Thymus (tissue), 11 donors: ENCODE results near the gene TNS3. TPM values are rescaled to one million over a fixed set of nuclear protein-coding genes. Genes with fewer than 3 reads are reported as not detected.

ENCODE experiments used
- DNase-seq, 9 donors: peaks; one replicate each; pipeline ENCODE4 v3.0.0-alpha.2; 2013; ENCODE audit warnings: low spot score in 9 of 9, low read depth in 6 of 9, missing footprints in 1 of 9
- H3K27ac ChIP-seq, 2 donors: one replicate each; pipeline ENCODE4 v1.5.1; 2013; ENCODE audit warnings: control low read depth in 1 of 2, low read depth in 1 of 2, low read length in 1 of 2, mild to moderate bottlenecking in 1 of 2, moderate library complexity in 1 of 2
- H3K27me3 ChIP-seq, 2 donors: one replicate each; pipeline ENCODE4 v1.5.1; 2013; ENCODE audit warnings: low read length in 1 of 2; ENCODE audit not compliant: control insufficient read depth in 2 of 2, insufficient read depth in 1 of 2
- H3K36me3 ChIP-seq, 2 donors: one replicate each; pipeline ENCODE4 v1.5.1; 2013; ENCODE audit warnings: low read length in 1 of 2, mild to moderate bottlenecking in 1 of 2, moderate library complexity in 1 of 2; ENCODE audit not compliant: control insufficient read depth in 2 of 2, insufficient read depth in 2 of 2
- H3K4me1 ChIP-seq, 2 donors: one replicate each; pipeline ENCODE4 v1.5.1; 2013; ENCODE audit warnings: low read length in 2 of 2; ENCODE audit not compliant: control insufficient read depth in 2 of 2, insufficient read depth in 2 of 2
- H3K4me3 ChIP-seq, 2 donors: one replicate each; pipeline ENCODE4 v1.5.1; 2013; ENCODE audit warnings: low read length in 2 of 2, control low read depth in 1 of 2, mild to moderate bottlenecking in 1 of 2
- H3K9me3 ChIP-seq, 2 donors: one replicate each; pipeline ENCODE4 v1.5.1; 2013; ENCODE audit warnings: low read length in 1 of 2, mild to moderate bottlenecking in 1 of 2; ENCODE audit not compliant: control insufficient read depth in 2 of 2, insufficient read depth in 1 of 2
- WGBS: extraction: QIAGEN DNeasy Blood & Tissue Kit; methylation state at CpG from one replicate; pipeline ENCODE4 v1.1.7; 2013; 5-methylcytosine and 5-hydroxymethylcytosine counted together
- polyA plus RNA-seq: library from polyadenylated mRNA; stranded (reverse); fragments of 200-250 nt; gene quantifications from one replicate; pipeline ENCODE4 v1.2.3, GENCODE V29; 2013
- total RNA-seq: library from RNA; stranded (reverse); fragments of 120-200 nt; gene quantifications from one replicate; pipeline ENCODE4 v1.2.4, GENCODE V29; 2013
- donor health status: healthy.

The TNS3 gene
- total and polyA plus RNA-seq, 2 donors: 5.9 to 6.2 TPM

GRCh38 chr7:47330561-47331178 is 251.2 kb downstream of the TNS3 start:
- Histone ChIP-seq H3K36me3 (no peaks in the 10 kb centered on the region), H3K4me3 (no peak overlapping the region), H3K4me1 (peaks cover 0 to 2% of the 10 kb centered on the region in 2 donors), H3K9me3 (no peaks in the 10 kb centered on the region), H3K27ac (no peak overlapping the region), H3K27me3 (no peaks in the 10 kb centered on the region)
- DNase-seq: no peak
- WGBS: 99% methylated on average over 16 of the region's 16 CpGs

DNA sequence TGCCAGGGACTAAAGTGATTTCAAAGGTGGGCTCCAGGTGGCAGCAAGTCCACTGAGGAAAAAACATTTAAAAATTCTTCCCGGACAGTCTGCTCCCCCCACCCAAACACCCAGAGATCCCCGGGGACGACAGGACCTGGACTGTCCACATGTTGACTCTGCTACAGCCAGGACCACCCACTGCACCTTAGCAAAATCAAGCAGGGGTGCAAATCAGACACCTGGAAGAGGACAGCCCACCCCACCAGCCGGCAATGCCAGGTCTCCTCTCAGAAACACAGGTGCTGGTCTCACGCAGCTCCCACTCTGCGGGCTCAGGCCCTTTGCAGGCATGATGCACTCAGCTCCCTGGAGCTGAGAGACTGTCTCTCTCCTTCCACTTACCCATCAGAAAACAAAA is 251.9 kb downstream of the TNS3 start:
- WGBS: 96% methylated on average over 6 of the region's 6 CpGs

DNA sequence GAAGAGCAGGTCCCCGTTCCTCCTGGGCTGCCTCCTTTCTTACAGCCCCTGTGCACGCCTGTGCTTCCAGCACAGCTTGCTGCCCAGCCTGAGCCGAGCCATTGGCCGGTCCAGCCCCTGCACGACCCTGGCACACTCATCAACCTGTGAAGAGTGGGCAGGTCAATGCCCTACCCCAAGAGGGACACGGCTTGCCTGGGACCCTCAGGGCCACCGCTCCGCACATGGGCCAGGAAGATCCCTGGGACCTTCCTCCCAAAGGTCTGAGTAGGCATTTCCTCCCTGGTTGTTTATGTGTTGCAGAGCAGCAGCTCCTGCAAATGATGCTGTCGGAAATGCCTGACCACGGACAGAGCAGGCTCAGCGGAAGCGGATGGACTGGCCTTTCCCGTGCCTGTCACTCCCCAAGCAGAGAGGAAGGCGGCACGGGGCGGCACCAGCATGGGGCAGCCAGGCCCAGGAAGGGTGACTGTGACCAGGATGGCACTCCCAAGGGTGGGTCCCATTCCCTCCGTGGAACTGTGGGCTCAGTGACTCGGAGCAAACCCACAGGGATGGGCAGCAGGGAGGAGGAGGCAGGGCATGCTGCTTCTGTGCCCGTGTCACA is 252.5 kb downstream of the TNS3 start:
- DNase-seq: no peak
- Histone ChIP-seq H3K36me3 (no peaks in the 10 kb centered on the region), H3K27ac (no peak overlapping the region), H3K4me1 (peaks cover 0 to 2% of the 10 kb centered on the region in 2 donors), H3K9me3 (no peaks in the 10 kb centered on the region), H3K4me3 (no peak overlapping the region), H3K27me3 (no peaks in the 10 kb centered on the region)
- 96% methylated on average over 19 of the region's 19 CpGs for WGBS

More for the DNA sequence above, 251.9 kb downstream of the TNS3 start:
- Histone ChIP-seq H3K27ac (no peak overlapping the region), H3K36me3 (no peaks in the 10 kb centered on the region), H3K4me1 (peaks cover 0 to 2% of the 10 kb centered on the region in 2 donors), H3K4me3 (no peak overlapping the region), H3K9me3 (no peaks in the 10 kb centered on the region), H3K27me3 (no peaks in the 10 kb centered on the region)
- DNase-seq: no peak

GRCh38 chr7:47328392-47329319 is 253.3 kb downstream of the TNS3 start:
- 92% methylated on average over 7 of the region's 7 CpGs for WGBS
- Histone ChIP-seq H3K4me3 (no peak overlapping the region), H3K27me3 (no peaks in the 10 kb centered on the region), H3K27ac (peak overlapping the region in 1 of 2 donors; percentile 21), H3K4me1 (peaks cover 0 to 2% of the 10 kb centered on the region in 2 donors), H3K36me3 (no peaks in the 10 kb centered on the region), H3K9me3 (no peaks in the 10 kb centered on the region)
- no peak for DNase-seq

GRCh38 chr7:47327698-47328391 is 254.1 kb downstream of the TNS3 start:
- Histone ChIP-seq H3K36me3 (no peaks in the 10 kb centered on the region), H3K4me1 (peaks cover 0 to 2% of the 10 kb centered on the region in 2 donors), H3K27me3 (no peaks in the 10 kb centered on the region), H3K4me3 (no peak overlapping the region), H3K9me3 (no peaks in the 10 kb centered on the region), H3K27ac (no peak overlapping the region)
- 94% methylated on average over 24 of the region's 24 CpGs for WGBS
- no peak for DNase-seq

DNA sequence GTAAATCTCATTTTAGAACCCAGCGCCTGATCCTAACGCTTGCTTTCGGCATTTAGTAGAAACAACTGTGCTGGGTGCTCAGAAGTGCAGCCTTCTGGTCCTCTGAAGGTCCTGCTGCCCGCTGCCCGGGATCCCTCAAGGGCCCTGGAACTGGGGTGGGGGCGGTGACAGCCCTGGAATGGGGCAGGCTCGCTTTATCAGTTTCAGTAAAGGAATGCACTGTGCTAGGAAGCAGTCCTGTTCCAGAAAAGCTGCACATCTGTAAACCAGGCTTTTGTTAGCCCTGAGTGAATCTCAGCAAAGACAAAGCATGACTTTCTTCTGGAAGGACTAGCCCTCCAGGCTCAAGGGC is 254.6 kb downstream of the TNS3 start:
- 94% methylated on average over 7 of the region's 7 CpGs for WGBS
- no peak for DNase-seq
- H3K27ac ChIP-seq: no peak overlapping the region

GRCh38 chr7:47326808-47327207 is 255.1 kb downstream of the TNS3 start:
- Histone ChIP-seq H3K9me3 (no peaks in the 10 kb centered on the region), H3K4me1 (peaks cover 0 to 2% of the 10 kb centered on the region in 2 donors), H3K27me3 (no peaks in the 10 kb centered on the region), H3K36me3 (no peaks in the 10 kb centered on the region), H3K27ac (no peak overlapping the region), H3K4me3 (no peak overlapping the region)
- DNase-seq: no peak
- WGBS: 96% methylated on average over 8 of the region's 8 CpGs

More for the DNA sequence above, 254.6 kb downstream of the TNS3 start:
- H3K27me3 ChIP-seq: no peaks in the 10 kb centered on the region
- no peaks in the 10 kb centered on the region for H3K9me3 ChIP-seq
- peaks cover 0 to 2% of the 10 kb centered on the region in 2 donors for H3K4me1 ChIP-seq
- no peaks in the 10 kb centered on the region for H3K36me3 ChIP-seq
- no peak overlapping the region for H3K4me3 ChIP-seq

DNA sequence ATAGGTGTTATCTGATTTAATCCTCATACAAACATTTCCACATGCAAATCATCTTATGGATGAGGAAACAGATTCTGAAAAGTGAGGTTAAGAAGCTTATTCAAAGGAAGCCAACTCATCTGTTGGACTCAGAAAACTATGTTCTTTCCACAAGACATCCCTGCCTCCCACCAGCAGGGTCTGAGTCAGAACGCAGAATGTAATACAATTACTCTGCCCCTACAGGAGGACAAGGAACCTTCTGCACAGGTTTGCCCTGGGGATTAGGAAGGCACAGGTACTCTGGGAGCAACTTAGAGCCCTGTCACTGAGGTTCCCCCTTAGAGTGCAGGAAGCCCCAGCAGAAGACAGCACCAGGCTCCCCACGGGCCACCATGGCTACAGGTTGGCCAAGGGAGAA is 255.7 kb downstream of the TNS3 start:
- no peak for DNase-seq
- Histone ChIP-seq H3K27me3 (no peaks in the 10 kb centered on the region), H3K27ac (no peak overlapping the region), H3K4me1 (peaks cover 0 to 2% of the 10 kb centered on the region in 2 donors), H3K36me3 (no peaks in the 10 kb centered on the region), H3K9me3 (no peaks in the 10 kb centered on the region), H3K4me3 (no peak overlapping the region)
- WGBS: 89% methylated on average over 2 of the region's 2 CpGs
